ENCODE measurements around the gene CNIH3. TPM values are rescaled to one million over a fixed set of nuclear protein-coding genes. Genes with fewer than 3 reads are reported as not detected.
A peak's percentile ranks its signal among the peaks of the same experiment; 100 is the strongest.

The CNIH3 gene
- total RNA-seq, 1 donor from 2014 or later: 4.2 TPM

DNA sequence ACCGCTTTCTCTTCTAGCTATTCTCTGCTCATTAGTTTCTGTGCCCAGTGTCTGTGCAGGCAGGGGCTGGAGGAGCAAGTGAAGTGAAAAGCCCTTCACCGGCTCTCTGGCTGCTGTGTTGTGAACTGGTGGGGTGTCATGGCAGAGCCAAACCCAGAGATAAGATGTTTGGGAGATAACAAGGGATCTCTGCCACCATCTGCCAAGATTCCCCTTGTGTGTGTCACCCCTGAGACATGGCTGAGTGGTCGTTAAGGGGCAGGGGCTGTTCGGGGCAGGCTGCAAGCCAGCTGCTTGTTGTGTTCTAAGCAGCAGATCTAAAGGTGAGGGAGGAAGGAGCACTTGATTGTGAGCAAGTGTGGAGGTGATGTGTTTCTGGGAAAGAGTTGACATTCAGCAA, 24.5 kb downstream of the CNIH3 start:
- H3K36me3 Mint-ChIP-seq (ENCODE audit: unreplicated experiment): no peaks in the 10 kb centered on the region
- H3K4me3 Mint-ChIP-seq (ENCODE audit: unreplicated experiment): no peak overlapping the region
- no peak overlapping the region for H3K27ac Mint-ChIP-seq (ENCODE audit: unreplicated experiment)
- H3K4me1 Mint-ChIP-seq (ENCODE audit: unreplicated experiment): peaks cover 10% of the 10 kb centered on the region
- TF ChIP-seq, protein P1, sequence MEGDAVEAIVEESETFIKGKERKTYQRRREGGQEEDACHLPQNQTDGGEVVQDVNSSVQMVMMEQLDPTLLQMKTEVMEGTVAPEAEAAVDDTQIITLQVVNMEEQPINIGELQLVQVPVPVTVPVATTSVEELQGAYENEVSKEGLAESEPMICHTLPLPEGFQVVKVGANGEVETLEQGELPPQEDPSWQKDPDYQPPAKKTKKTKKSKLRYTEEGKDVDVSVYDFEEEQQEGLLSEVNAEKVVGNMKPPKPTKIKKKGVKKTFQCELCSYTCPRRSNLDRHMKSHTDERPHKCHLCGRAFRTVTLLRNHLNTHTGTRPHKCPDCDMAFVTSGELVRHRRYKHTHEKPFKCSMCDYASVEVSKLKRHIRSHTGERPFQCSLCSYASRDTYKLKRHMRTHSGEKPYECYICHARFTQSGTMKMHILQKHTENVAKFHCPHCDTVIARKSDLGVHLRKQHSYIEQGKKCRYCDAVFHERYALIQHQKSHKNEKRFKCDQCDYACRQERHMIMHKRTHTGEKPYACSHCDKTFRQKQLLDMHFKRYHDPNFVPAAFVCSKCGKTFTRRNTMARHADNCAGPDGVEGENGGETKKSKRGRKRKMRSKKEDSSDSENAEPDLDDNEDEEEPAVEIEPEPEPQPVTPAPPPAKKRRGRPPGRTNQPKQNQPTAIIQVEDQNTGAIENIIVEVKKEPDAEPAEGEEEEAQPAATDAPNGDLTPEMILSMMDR (IDR thresholded peaks at IDR 0.05): no peak
- H3K27me3 Mint-ChIP-seq (ENCODE audit: unreplicated experiment): peaks cover 3% of the 10 kb centered on the region
- no peak for DNase-seq (ENCODE audit: extremely low spot score, unreplicated experiment)
- no peaks in the 10 kb centered on the region for H3K9me3 Mint-ChIP-seq (ENCODE audit: unreplicated experiment)

DNA sequence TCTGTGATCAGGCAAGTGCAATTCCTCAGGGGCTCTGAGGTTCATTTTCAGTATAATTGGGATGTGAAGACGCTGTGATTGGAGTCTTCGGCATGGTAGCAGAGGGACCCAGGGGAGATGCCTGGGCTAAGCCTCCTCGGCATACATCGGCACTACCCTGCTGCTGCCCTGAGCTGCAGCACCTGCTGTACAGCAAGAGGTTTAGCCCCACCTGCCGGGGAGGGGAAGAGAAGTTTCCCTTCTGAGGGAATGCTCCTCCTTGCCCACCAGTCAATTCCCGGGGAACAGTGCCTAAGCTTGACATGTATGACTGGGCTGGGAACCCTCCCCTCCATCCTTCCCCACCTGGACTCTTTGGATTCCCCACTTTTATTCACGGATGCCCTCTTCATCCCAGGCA, 24.9 kb downstream of the CNIH3 start:
- Mint-ChIP-seq H3K27ac (ENCODE audit: unreplicated experiment) (no peak overlapping the region), H3K4me1 (ENCODE audit: unreplicated experiment) (peaks cover 6% of the 10 kb centered on the region), H3K27me3 (ENCODE audit: unreplicated experiment) (peaks cover 3% of the 10 kb centered on the region), H3K4me3 (ENCODE audit: unreplicated experiment) (no peak overlapping the region), H3K36me3 (ENCODE audit: unreplicated experiment) (no peaks in the 10 kb centered on the region), H3K9me3 (ENCODE audit: unreplicated experiment) (no peaks in the 10 kb centered on the region)
- no peak for DNase-seq (ENCODE audit: extremely low spot score, unreplicated experiment)
- TF ChIP-seq, protein P1 (IDR thresholded peaks at IDR 0.05): no peak

GRCh38 chr1:224643653-224644052, 27.5 kb downstream of the CNIH3 start:
- peaks cover 6% of the 10 kb centered on the region for H3K27me3 Mint-ChIP-seq (ENCODE audit: unreplicated experiment)
- DNase-seq (ENCODE audit: extremely low spot score, unreplicated experiment): no peak

DNA sequence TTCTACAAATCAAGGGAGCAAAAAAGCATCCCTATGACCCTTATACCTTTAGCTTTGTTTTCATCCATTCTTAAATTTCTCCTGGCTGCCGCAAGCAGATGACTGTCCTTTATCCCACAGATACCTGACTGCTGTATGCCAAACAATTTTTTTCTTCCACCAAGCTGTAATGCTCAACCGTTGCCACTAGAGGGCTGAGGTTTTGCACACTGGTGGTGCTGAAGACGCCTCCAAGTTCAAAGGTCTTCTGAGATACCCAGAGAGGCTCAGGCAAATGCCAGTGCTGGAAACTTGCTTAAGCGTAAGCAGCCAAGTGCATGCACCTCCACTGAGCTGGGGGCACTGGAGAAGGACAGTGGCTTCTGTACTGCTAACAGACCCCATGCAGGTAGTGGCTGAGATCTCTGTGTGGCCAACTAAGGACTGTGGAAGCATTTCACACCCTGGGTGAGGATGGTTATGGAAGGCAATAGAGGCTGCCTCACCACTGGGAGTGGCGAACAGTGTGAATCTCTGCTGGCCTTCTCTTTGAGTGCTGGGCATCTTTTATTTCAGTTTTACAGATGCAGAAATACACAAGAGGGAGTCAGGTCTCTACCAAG, 28.5 kb downstream of the CNIH3 start:
- Mint-ChIP-seq H3K27me3 (ENCODE audit: unreplicated experiment) (peaks cover 9% of the 10 kb centered on the region), H3K9me3 (ENCODE audit: unreplicated experiment) (no peaks in the 10 kb centered on the region), H3K36me3 (ENCODE audit: unreplicated experiment) (no peaks in the 10 kb centered on the region), H3K4me3 (ENCODE audit: unreplicated experiment) (no peak overlapping the region), H3K4me1 (ENCODE audit: unreplicated experiment) (no peaks in the 10 kb centered on the region), H3K27ac (ENCODE audit: unreplicated experiment) (no peak overlapping the region)
- no peak for DNase-seq (ENCODE audit: extremely low spot score, unreplicated experiment)
- TF ChIP-seq, protein P1 (IDR thresholded peaks at IDR 0.05): peak; percentile 82

More at GRCh38 chr1:224643653-224644052, 27.5 kb downstream of the CNIH3 start:
- TF ChIP-seq, protein P1 (IDR thresholded peaks at IDR 0.05): no peak
- H3K4me3 Mint-ChIP-seq (ENCODE audit: unreplicated experiment): no peak overlapping the region
- no peaks in the 10 kb centered on the region for H3K36me3 Mint-ChIP-seq (ENCODE audit: unreplicated experiment)
- no peaks in the 10 kb centered on the region for H3K9me3 Mint-ChIP-seq (ENCODE audit: unreplicated experiment)
- H3K4me1 Mint-ChIP-seq (ENCODE audit: unreplicated experiment): no peaks in the 10 kb centered on the region
- no peak overlapping the region for H3K27ac Mint-ChIP-seq (ENCODE audit: unreplicated experiment)

GRCh38 chr1:224647449-224647848, 31.3 kb downstream of the CNIH3 start:
- H3K27ac Mint-ChIP-seq (ENCODE audit: unreplicated experiment): no peak overlapping the region
- H3K36me3 Mint-ChIP-seq (ENCODE audit: unreplicated experiment): no peaks in the 10 kb centered on the region
- no peak for DNase-seq (ENCODE audit: extremely low spot score, unreplicated experiment)
- TF ChIP-seq, protein P1 (IDR thresholded peaks at IDR 0.05): no peak
- no peaks in the 10 kb centered on the region for H3K4me1 Mint-ChIP-seq (ENCODE audit: unreplicated experiment)
- peaks cover 17% of the 10 kb centered on the region for H3K27me3 Mint-ChIP-seq (ENCODE audit: unreplicated experiment)
- H3K9me3 Mint-ChIP-seq (ENCODE audit: unreplicated experiment): no peaks in the 10 kb centered on the region
- H3K4me3 Mint-ChIP-seq (ENCODE audit: unreplicated experiment): no peak overlapping the region

All from osteocyte (in vitro differentiated cells).